GM10847 (cell line): ENCODE data around the gene ADCY7.

ENCODE experiments used
- POLR2A ChIP-seq: IDR thresholded peaks from 2 replicates; pipeline ENCODE4 v1.6.1; 2011; ENCODE audit not compliant: insufficient read length; ENCODE audit errors: extremely low read depth

The ADCY7 gene

GRCh38 chr16:50351116-50351515 lies 84.8 kb downstream of the ADCY7 start:
- no peak for TF ChIP-seq POLR2A

GRCh38 chr16:50351952-50352351 lies 85.6 kb downstream of the ADCY7 start:
- no peak for TF ChIP-seq POLR2A

GRCh38 chr16:50354082-50354481 lies 87.7 kb downstream of the ADCY7 start:
- no peak for TF ChIP-seq POLR2A

- no peak for TF ChIP-seq POLR2A
These were observed 88.5 kb downstream of the ADCY7 start for GRCh38 chr16:50354629-50355456.

- TF ChIP-seq POLR2A = no peak
These were observed 93.3 kb downstream of the ADCY7 start for GRCh38 chr16:50359626-50360025.

- TF ChIP-seq POLR2A = no peak
These were observed 93.9 kb downstream of the ADCY7 start for GRCh38 chr16:50360033-50360778.

GRCh38 chr16:50360779-50361178 lies 94.4 kb downstream of the ADCY7 start:
- no peak for TF ChIP-seq POLR2A

GRCh38 chr16:50363656-50364055 lies 97.3 kb downstream of the ADCY7 start:
- TF ChIP-seq POLR2A = no peak

- no peak for TF ChIP-seq POLR2A
These were observed 99.6 kb downstream of the ADCY7 start for GRCh38 chr16:50365791-50366575.
